GM12878 (cell line): Measurements from ENCODE around the gene DDX24. TPM values are rescaled to one million over a fixed set of nuclear protein-coding genes. Genes with fewer than 3 reads are reported as not detected.

Experiments used
- ATAC-seq: fragments of 200-7000 bp; cut with Tn5 transposase; 3 replicates; pipeline ENCODE4 v1.9.1; 2020; ENCODE audit warnings: mild to moderate bottlenecking, moderate library complexity
- BruUV-seq: library from RNA; stranded (reverse); fragments of 400-500 nt; replicated peaks from 2 replicates; lab custom pipeline; 2021; lab: Mats Ljungman, UMichigan
- CTCF ChIA-PET: fragments of 300-600 bp; sonication (Branson Sonifier 250); formaldehyde crosslinking; extraction: SDS; loops from one replicate; lab custom pipeline; 2021; ENCODE audit warnings: inconsistent platforms; lab: Yijun Ruan, JAX
- POLR2A ChIA-PET: fragments of 350-600 bp; formaldehyde crosslinking; extraction: SDS; loops from one replicate; lab custom pipeline; 2021; ENCODE audit warnings: inconsistent platforms; lab: Charles Lee
- RAD21 ChIA-PET: fragments of 300-600 bp; sonication (Branson Sonifier 250); formaldehyde crosslinking; loops from one replicate; lab custom pipeline; 2023; ENCODE audit warnings: antibody characterized with exemption; ENCODE audit not compliant: unreplicated experiment; lab: Charles Lee
- SMC1A ChIA-PET: fragments of 300-600 bp; sonication (Branson Sonifier 250); formaldehyde crosslinking; loops from one replicate; lab custom pipeline; 2023; ENCODE audit not compliant: unreplicated experiment, uncharacterized antibody; lab: Charles Lee
- DNase-seq: peaks from one replicate; pipeline ENCODE4 v3.0.0-alpha.2; 2011; ENCODE audit warnings: low read depth, low spot score
- FAIRE-seq: peaks from 3 replicates; lab custom pipeline; 2011; peaks lifted over from hg19 to GRCh38; lab: Jason Lieb, UNC
- H2AFZ ChIP-seq: 2 replicates; pipeline ENCODE4 v1.6.0; 2011; ENCODE audit warnings: low read depth, low read length, control low read depth; ENCODE audit not compliant: control insufficient read depth
- H3K27ac ChIP-seq: 2 replicates; pipeline ENCODE4 v1.5.1; 2011; ENCODE audit warnings: control low read depth; ENCODE audit not compliant: control insufficient read depth, insufficient read depth
- H3K27me3 ChIP-seq, 2 experiments: replicated peaks in 1 of 2; 2 replicates each; pipeline versions ENCODE4 v1.6.0 to v1.6.1; 2011; ENCODE audit warnings: low read length in 1 of 2; ENCODE audit not compliant: control insufficient read depth in 2 of 2, insufficient read depth in 2 of 2
- H3K36me3 ChIP-seq, 2 experiments: 2 replicates each; pipeline ENCODE4 v1.5.1; 2011; ENCODE audit warnings: low read length in 1 of 2; ENCODE audit not compliant: control insufficient read depth in 2 of 2, insufficient read depth in 2 of 2
- H3K4me1 ChIP-seq: 2 replicates; pipeline ENCODE4 v1.6.1; 2011; ENCODE audit warnings: mild to moderate bottlenecking, low read length, moderate library complexity, mixed read lengths; ENCODE audit not compliant: control insufficient read depth, insufficient read depth
- H3K4me2 ChIP-seq: 2 replicates; pipeline ENCODE4 v1.6.0; 2011; ENCODE audit warnings: control low read depth; ENCODE audit not compliant: control insufficient read depth, insufficient read depth
- H3K4me3 ChIP-seq: fragments of 200-600 bp; sonication (generic); 2 replicates; pipeline ENCODE4 v1.5.1; 2016
- H3K79me2 ChIP-seq: 2 replicates; pipeline ENCODE4 v1.6.0; 2011; ENCODE audit warnings: low read length; ENCODE audit not compliant: control insufficient read depth, insufficient read depth
- H3K9ac ChIP-seq: 2 replicates; pipeline ENCODE4 v1.8.0; 2011; ENCODE audit warnings: low read length, control low read depth, mixed read lengths; ENCODE audit not compliant: control insufficient read depth, insufficient read depth
- H3K9me3 ChIP-seq: replicated peaks from 3 replicates; pipeline ENCODE4 v1.5.1; 2011; ENCODE audit warnings: mild to moderate bottlenecking, low read length; ENCODE audit not compliant: control insufficient read depth, insufficient read depth
- H4K20me1 ChIP-seq: 2 replicates; pipeline ENCODE4 v1.6.0; 2011; ENCODE audit not compliant: control insufficient read depth, insufficient read depth
- CTCF ChIP-seq, 3 experiments: IDR thresholded peaks in 2 of 3; conservative IDR thresholded peaks in 1 of 3; 2 replicates each; pipeline ENCODE4 v1.5.1; 2011; ENCODE audit warnings: low read depth in 3 of 3, low read length in 3 of 3, mild to moderate bottlenecking in 3 of 3, control low read depth in 2 of 3, moderate library complexity in 2 of 3, inconsistent platforms in 1 of 3, mixed read lengths in 1 of 3; ENCODE audit not compliant: control insufficient read depth in 2 of 3, insufficient read depth in 1 of 3; ENCODE audit errors: extremely low read depth in 1 of 3
- WGBS: methylation state at CpG from one replicate; pipeline ENCODE4 v1.1.6; 2016; ENCODE audit warnings: low lambda C conversion rate; ENCODE audit not compliant: insufficient replicate concordance, insufficient coverage; ENCODE audit errors: missing lambda C conversion rate; 5-methylcytosine and 5-hydroxymethylcytosine counted together
- in situ Hi-C: fragments of 300-500 bp; cut with MboI; formaldehyde crosslinking; loops from 9 replicates; pipeline ENCODE4 v1.14.3; 2018; ENCODE audit warnings: mixed read lengths
- intact Hi-C: fragments of 100-400 bp; cut with micrococcal nuclease; formaldehyde crosslinking; loops from one replicate; pipeline ENCODE4 v1.14.2; 2022; ENCODE audit not compliant: unreplicated experiment
- polyA plus RNA-seq, 11 experiments: library from polyadenylated mRNA; depleted of rRNA in 4 of 11; unstranded in 6 of 11; stranded (reverse) in 5 of 11; fragments of >200 nt; fragmentation: Nextera tagmentation in 4 of 11; fragmentation: Illumina TruSeq in 1 of 11; extraction: Ambion mirVana in 4 of 11; extraction: Trizol in 1 of 11; gene quantifications; 1 replicate in 1 of 11; 2 replicates in 10 of 11; pipeline versions ENCODE4 v1.2.1 to v1.2.3, GENCODE V29; 2011 to 2016; ENCODE audit warnings: inconsistent platforms in 2 of 11, missing spikeins in 2 of 11, low read depth in 1 of 11
- total RNA-seq, 4 experiments: library from RNA; depleted of rRNA in 3 of 4; stranded (reverse); fragments of >200 nt in 3 of 4; fragmentation: Illumina TruSeq in 1 of 4; extraction: Trizol in 1 of 4; gene quantifications; 2 replicates each; pipeline versions ENCODE4 v1.2.1 to v1.2.3, GENCODE V29; 2013 to 2021
- TF ChIP-seq, protein P1 (sequence below): fragments of 150-350 bp; IDR thresholded peaks from 2 replicates; pipeline ENCODE4 v1.6.1; 2016; ENCODE audit warnings: low read depth, low read length

The DDX24 gene
- total and polyA plus RNA-seq, 10 of the 15 experiments (the other 5 are each of a cell fraction or from before 2014, with no cell fraction given): 137 to 266 (median 184) TPM

GRCh38 chr14:94015223-94015622, 65.8 kb downstream of the DDX24 start:
- TF ChIP-seq, protein P1, sequence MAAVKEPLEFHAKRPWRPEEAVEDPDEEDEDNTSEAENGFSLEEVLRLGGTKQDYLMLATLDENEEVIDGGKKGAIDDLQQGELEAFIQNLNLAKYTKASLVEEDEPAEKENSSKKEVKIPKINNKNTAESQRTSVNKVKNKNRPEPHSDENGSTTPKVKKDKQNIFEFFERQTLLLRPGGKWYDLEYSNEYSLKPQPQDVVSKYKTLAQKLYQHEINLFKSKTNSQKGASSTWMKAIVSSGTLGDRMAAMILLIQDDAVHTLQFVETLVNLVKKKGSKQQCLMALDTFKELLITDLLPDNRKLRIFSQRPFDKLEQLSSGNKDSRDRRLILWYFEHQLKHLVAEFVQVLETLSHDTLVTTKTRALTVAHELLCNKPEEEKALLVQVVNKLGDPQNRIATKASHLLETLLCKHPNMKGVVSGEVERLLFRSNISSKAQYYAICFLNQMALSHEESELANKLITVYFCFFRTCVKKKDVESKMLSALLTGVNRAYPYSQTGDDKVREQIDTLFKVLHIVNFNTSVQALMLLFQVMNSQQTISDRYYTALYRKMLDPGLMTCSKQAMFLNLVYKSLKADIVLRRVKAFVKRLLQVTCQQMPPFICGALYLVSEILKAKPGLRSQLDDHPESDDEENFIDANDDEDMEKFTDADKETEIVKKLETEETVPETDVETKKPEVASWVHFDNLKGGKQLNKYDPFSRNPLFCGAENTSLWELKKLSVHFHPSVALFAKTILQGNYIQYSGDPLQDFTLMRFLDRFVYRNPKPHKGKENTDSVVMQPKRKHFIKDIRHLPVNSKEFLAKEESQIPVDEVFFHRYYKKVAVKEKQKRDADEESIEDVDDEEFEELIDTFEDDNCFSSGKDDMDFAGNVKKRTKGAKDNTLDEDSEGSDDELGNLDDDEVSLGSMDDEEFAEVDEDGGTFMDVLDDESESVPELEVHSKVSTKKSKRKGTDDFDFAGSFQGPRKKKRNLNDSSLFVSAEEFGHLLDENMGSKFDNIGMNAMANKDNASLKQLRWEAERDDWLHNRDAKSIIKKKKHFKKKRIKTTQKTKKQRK: no peak
- TF ChIP-seq CTCF (IDR thresholded peaks at IDR 0.05 in 2 of 3, conservative IDR thresholded peaks at IDR 0.05 in 1 of 3; ENCODE audit: control insufficient read depth in 2 of 3, extremely low read depth in 1 of 3, insufficient read depth in 1 of 3, low read depth in 3 of 3, low read length in 3 of 3): 0 out of 6 replicates have a peak, but pooled peaks of 2 of the 3 experiments have one; percentile 5 to 9
- peak; percentile 48 for ATAC-seq
- ChIA-PET RAD21 (no interaction called here), CTCF (interaction anchor here (1.2 to 8.1 kb wide), 8 partner anchors 11 to 121 kb away, joined by 3 to 56 read pairs (median 4); no protein-coding TSS in a partner anchor), SMC1A (interaction anchor here (0.7 to 5.4 kb wide), 5 partner anchors 10 to 114 kb away, joined by 3 to 26 read pairs (median 4); partner anchors contain the start of genes IFI27L2 and OTUB2), POLR2A (interaction anchor here (1.4 kb wide), 1 partner anchor 11 kb away, joined by 3 read pairs; the partner anchor contains the start of gene OTUB2)
- Histone ChIP-seq H3K4me3 (no peak overlapping the region), H3K79me2 (no peaks in the 10 kb centered on the region), H3K27ac (no peak overlapping the region), H3K9me3 (no peaks in the 10 kb centered on the region; the same call in 2 of the 3 replicates), H3K36me3 (no peaks in the 10 kb centered on the region), H2AFZ (no peak overlapping the region), H4K20me1 (no peaks in the 10 kb centered on the region), H3K4me1 (peaks cover 21% of the 10 kb centered on the region), H3K27me3 (peaks cover 0 to 2% of the 10 kb centered on the region in 2 experiments; a peak in 1 of 4 replicates), H3K4me2 (no peak overlapping the region), H3K9ac (no peak overlapping the region)
- in situ Hi-C loops: no loop called here
- intact Hi-C loops: no loop called here
- no TSS peak for BruUV-seq
- DNase-seq: no peak
- 32% methylated on average over 2 of the region's 2 CpGs for WGBS
- FAIRE-seq: no peak
